ENCODE measurements around the gene PARVA. TPM values are rescaled to one million over a fixed set of nuclear protein-coding genes. Genes with fewer than 3 reads are reported as not detected.

The PARVA gene
- total and polyA plus RNA-seq, 2 experiments from 2014 or later, result 37.4 to 46.2 TPM

GRCh38 chr11:12382451-12382850, 5.1 kb downstream of the PARVA start:
- no peak overlapping the region for H3K27ac ChIP-seq
- TF ChIP-seq, protein P1, sequence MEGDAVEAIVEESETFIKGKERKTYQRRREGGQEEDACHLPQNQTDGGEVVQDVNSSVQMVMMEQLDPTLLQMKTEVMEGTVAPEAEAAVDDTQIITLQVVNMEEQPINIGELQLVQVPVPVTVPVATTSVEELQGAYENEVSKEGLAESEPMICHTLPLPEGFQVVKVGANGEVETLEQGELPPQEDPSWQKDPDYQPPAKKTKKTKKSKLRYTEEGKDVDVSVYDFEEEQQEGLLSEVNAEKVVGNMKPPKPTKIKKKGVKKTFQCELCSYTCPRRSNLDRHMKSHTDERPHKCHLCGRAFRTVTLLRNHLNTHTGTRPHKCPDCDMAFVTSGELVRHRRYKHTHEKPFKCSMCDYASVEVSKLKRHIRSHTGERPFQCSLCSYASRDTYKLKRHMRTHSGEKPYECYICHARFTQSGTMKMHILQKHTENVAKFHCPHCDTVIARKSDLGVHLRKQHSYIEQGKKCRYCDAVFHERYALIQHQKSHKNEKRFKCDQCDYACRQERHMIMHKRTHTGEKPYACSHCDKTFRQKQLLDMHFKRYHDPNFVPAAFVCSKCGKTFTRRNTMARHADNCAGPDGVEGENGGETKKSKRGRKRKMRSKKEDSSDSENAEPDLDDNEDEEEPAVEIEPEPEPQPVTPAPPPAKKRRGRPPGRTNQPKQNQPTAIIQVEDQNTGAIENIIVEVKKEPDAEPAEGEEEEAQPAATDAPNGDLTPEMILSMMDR (IDR thresholded peaks at IDR 0.05; ENCODE audit: poor library complexity), result no peak
- no peak for TF ChIP-seq EZH2phosphoT487 (IDR thresholded peaks at IDR 0.05; ENCODE audit: low read depth, severe bottlenecking, unreplicated experiment)
- TF ChIP-seq EZH2 (IDR thresholded peaks at IDR 0.05; ENCODE audit: borderline replicate concordance), result no peak
- H3K79me2 ChIP-seq, result peaks cover 90% of the 10 kb centered on the region
- no peaks in the 10 kb centered on the region for H4K20me1 ChIP-seq (ENCODE audit: insufficient read depth, poor library complexity, severe bottlenecking)
- DNase-seq (ENCODE audit: low spot score), result no peak
- WGBS (ENCODE audit: low lambda C conversion rate, missing lambda C conversion rate), result 96% methylated on average over 1 of the region's 1 CpG
- H3K4me3 ChIP-seq, result no peak overlapping the region
- H2AFZ ChIP-seq, result no peak overlapping the region
- H3K9me3 ChIP-seq (ENCODE audit: low read depth), result no peaks in the 10 kb centered on the region
- no peaks in the 10 kb centered on the region for H3K36me3 ChIP-seq (replicated peaks; ENCODE audit: insufficient read depth, low read depth)
- H3K27me3 ChIP-seq, result no peaks in the 10 kb centered on the region
- H3K4me2 ChIP-seq, result no peak overlapping the region
- no peaks in the 10 kb centered on the region for H3K9me2 ChIP-seq (replicated peaks; ENCODE audit: insufficient read depth)
- peaks cover 22% of the 10 kb centered on the region for H3K4me1 ChIP-seq (ENCODE audit: insufficient read depth)

DNA sequence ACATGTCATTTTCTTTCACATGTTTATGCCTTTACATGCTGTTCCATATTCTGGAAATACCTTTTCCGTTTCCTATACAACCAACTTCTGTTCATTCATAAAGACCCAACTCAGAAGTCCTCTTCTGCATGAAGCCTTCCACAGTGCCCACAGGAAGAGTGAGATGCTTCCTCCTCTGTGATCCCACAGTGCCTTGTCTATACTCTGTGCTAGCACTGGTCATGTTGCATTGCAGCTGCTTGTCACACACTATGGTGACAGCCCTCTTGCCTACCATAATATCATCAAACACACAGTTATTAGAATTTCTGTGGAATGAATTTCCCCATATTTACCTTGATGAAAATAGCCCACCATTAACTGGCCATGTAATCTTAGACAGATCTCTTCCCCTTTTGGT, 8.9 kb downstream of the PARVA start:
- 100% methylated on average over 1 of the region's 1 CpG for WGBS (ENCODE audit: low lambda C conversion rate, missing lambda C conversion rate)

DNA sequence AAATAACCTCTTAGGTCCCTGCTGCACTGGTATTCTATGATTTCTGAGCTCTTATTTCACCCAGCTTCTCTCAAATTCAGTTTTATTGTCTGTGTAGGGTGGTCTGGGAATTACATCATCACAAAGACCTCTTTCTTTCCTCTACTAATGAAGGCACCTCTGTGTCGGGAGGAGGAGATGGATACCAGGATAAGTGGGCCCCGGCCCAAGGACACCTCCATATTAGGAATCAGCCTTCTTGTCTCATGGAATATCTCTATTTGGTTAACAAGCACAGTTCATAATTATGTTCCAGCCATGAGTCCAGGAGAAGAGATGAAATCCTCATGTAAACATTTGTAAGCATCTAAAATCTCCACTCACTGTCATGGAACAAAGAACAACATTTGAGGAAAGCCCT, 9.4 kb downstream of the PARVA start:
- Histone ChIP-seq H3K27me3 (no peaks in the 10 kb centered on the region), H4K20me1 (ENCODE audit: insufficient read depth, poor library complexity, severe bottlenecking) (peaks cover 10% of the 10 kb centered on the region), H3K4me1 (ENCODE audit: insufficient read depth) (peaks cover 49% of the 10 kb centered on the region), H3K9me3 (ENCODE audit: low read depth) (no peaks in the 10 kb centered on the region), H2AFZ (no peak overlapping the region), H3K4me3 (no peak overlapping the region), H3K27ac (peak overlapping the region; percentile 75), H3K9me2 (replicated peaks; ENCODE audit: insufficient read depth) (no peaks in the 10 kb centered on the region), H3K79me2 (peaks cover 98% of the 10 kb centered on the region), H3K36me3 (replicated peaks; ENCODE audit: insufficient read depth, low read depth) (no peaks in the 10 kb centered on the region), H3K4me2 (peak overlapping the region; percentile 17)
- WGBS (ENCODE audit: low lambda C conversion rate, missing lambda C conversion rate), result 57% methylated on average over 2 of the region's 2 CpGs
- TF ChIP-seq EZH2 (IDR thresholded peaks at IDR 0.05; ENCODE audit: borderline replicate concordance) (no peak), EZH2phosphoT487 (IDR thresholded peaks at IDR 0.05; ENCODE audit: low read depth, severe bottlenecking, unreplicated experiment) (no peak)
- TF ChIP-seq, protein P1 (IDR thresholded peaks at IDR 0.05; ENCODE audit: poor library complexity), result no peak
- no peak for DNase-seq (ENCODE audit: low spot score)

More for the DNA sequence above, 8.9 kb downstream of the PARVA start:
- H3K4me3 ChIP-seq, result no peak overlapping the region
- H3K4me1 ChIP-seq (ENCODE audit: insufficient read depth), result peaks cover 49% of the 10 kb centered on the region
- no peak for DNase-seq (ENCODE audit: low spot score)
- H3K27me3 ChIP-seq, result no peaks in the 10 kb centered on the region
- H3K9me2 ChIP-seq (replicated peaks; ENCODE audit: insufficient read depth), result no peaks in the 10 kb centered on the region
- H3K9me3 ChIP-seq (ENCODE audit: low read depth), result no peaks in the 10 kb centered on the region
- H4K20me1 ChIP-seq (ENCODE audit: insufficient read depth, poor library complexity, severe bottlenecking), result peaks cover 10% of the 10 kb centered on the region
- no peak overlapping the region for H2AFZ ChIP-seq
- peaks cover 98% of the 10 kb centered on the region for H3K79me2 ChIP-seq
- H3K36me3 ChIP-seq (replicated peaks; ENCODE audit: insufficient read depth, low read depth), result no peaks in the 10 kb centered on the region
- TF ChIP-seq EZH2phosphoT487 (IDR thresholded peaks at IDR 0.05; ENCODE audit: low read depth, severe bottlenecking, unreplicated experiment) (no peak), EZH2 (IDR thresholded peaks at IDR 0.05; ENCODE audit: borderline replicate concordance) (no peak)
- TF ChIP-seq, protein P1 (IDR thresholded peaks at IDR 0.05; ENCODE audit: poor library complexity), result no peak
- peak overlapping the region; percentile 75 for H3K27ac ChIP-seq
- H3K4me2 ChIP-seq, result peak overlapping the region; percentile 17

GRCh38 chr11:12388173-12388572, 10.8 kb downstream of the PARVA start:
- H3K4me3 ChIP-seq, result no peak overlapping the region
- no peak for DNase-seq (ENCODE audit: low spot score)
- H3K36me3 ChIP-seq (replicated peaks; ENCODE audit: insufficient read depth, low read depth), result no peaks in the 10 kb centered on the region
- H3K79me2 ChIP-seq, result peaks cover 99% of the 10 kb centered on the region
- no peak overlapping the region for H3K4me2 ChIP-seq
- peaks cover 10% of the 10 kb centered on the region for H4K20me1 ChIP-seq (ENCODE audit: insufficient read depth, poor library complexity, severe bottlenecking)
- H3K4me1 ChIP-seq (ENCODE audit: insufficient read depth), result peaks cover 49% of the 10 kb centered on the region
- H3K27me3 ChIP-seq, result no peaks in the 10 kb centered on the region
- no peak overlapping the region for H2AFZ ChIP-seq
- 57% methylated on average over 3 of the region's 3 CpGs for WGBS (ENCODE audit: low lambda C conversion rate, missing lambda C conversion rate)
- no peaks in the 10 kb centered on the region for H3K9me2 ChIP-seq (replicated peaks; ENCODE audit: insufficient read depth)
- TF ChIP-seq, protein P1 (IDR thresholded peaks at IDR 0.05; ENCODE audit: poor library complexity), result no peak
- no peak for TF ChIP-seq EZH2phosphoT487 (IDR thresholded peaks at IDR 0.05; ENCODE audit: low read depth, severe bottlenecking, unreplicated experiment)
- TF ChIP-seq EZH2 (IDR thresholded peaks at IDR 0.05; ENCODE audit: borderline replicate concordance), result no peak
- H3K9me3 ChIP-seq (ENCODE audit: low read depth), result no peaks in the 10 kb centered on the region
- peak overlapping the region; percentile 60 for H3K27ac ChIP-seq
